Stromal cell of bone marrow (primary cell): ENCODE data around the gene DDX10.
"Not testable (repeated sequence)": the region's sequence is repeated elsewhere in the genome, so short reads cannot be mapped to it uniquely, and the experiment has no call there.

Experiments used
- DNase-seq: peaks from one replicate; pipeline ENCODE4 v3.0.0-alpha.2; 2012; ENCODE audit warnings: low read depth

DDX10 gene

DNA sequence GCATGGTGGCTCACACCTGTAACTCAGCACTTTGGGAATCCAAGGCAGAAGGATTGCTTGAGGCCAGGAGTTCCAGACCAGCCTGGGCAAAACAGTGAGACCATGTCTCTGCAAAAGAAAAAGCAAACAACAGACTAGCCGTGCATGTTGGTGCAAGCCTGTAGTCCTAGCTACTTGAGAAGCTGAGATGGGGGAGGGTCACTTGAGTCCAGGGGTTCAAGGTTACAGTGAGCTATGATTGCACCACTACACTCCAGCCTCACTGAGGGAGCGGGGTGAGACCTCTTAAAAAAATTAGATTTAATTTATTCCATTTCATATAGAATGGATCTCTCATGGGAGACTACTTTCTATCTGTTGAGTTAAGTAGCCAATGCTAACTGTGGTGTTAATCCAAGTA, 50.4 kb downstream of the DDX10 start:
- DNase-seq = no peak

DNA sequence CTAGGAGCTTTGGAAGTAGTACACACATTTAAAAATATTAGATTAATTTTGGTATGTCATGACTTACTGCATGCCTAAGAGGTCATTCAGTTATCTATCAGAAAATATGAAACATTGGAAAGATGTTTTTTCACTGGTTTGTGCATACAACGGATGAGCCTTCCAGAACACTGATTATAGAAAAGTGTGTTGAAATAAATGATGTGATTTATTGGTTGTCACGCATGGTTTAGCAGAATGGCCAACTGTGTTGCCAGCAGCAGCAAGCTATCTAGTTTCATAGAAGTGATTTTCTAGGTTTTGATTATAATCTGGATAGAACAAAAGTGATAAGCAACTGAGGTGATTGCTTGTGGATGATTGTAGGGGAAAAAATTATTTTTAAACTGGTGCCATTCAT, 53.6 kb downstream of the DDX10 start:
- no peak for DNase-seq

DNA sequence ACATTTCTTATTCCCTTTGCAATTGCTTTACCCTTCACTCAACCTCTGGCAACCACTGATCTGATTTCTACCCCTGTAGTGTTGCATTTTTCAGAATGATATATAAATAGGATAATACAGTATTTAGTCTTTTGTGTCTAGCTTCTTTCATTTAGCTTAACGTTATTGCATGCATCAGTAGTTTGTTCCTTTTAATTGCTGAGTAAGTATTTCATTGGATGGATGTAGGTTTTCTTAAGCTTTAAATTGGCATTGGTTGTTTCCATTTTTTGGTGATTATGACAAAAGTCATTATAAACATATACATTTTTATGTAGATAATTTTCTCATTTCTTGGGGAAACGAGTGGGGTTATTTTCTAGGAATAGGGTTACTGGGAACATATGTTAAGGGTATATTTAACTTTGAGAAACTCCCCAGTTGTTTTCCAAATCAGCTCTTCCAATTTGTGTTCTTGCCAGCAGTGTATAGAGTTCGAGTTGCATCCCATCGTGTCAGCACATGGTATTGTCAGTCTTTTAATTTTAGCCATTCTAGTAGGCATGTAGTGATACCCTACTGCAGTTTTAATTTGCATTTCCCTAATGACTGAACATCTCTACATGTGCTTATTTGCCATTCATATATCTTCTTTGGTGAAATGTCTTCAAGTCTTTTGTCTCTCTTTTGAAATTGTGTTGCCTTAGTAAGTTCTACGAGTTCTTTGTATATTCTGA, 60.3 kb downstream of the DDX10 start:
- DNase-seq = no peak

- no peak for DNase-seq
These were observed 61.4 kb downstream of the DDX10 start for GRCh38 chr11:108726077-108726800.

GRCh38 chr11:108727665-108728064, 62.8 kb downstream of the DDX10 start:
- DNase-seq = no peak

DNA sequence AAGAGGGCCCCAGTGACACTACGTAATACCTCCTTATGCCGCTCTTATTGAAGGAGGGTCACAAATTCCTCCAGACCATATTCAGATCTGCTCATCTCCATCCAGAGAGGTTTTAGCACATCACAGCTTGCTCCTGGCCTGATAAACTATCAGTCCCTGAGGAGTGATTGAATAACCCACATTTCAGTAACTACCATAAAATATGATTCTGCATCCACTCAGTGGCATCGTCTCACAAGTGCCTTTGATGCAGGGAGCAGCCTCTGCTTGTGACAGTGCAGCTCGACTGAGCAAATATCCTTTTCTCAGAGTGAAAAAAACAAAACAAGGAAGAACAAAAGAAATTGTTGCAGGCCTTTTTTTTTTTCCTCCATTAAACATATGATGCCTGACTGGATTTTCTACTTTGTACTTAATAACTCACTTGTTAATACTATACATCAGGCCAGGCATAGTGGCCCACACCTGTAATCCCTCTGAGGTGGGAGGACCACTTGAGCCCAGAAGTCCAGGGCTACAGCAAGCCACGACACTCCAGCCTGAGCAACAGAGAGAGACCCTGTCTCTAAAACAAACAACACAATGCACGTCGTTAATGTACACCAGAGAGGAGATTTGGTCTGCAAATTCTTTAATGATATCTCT, 64.5 kb downstream of the DDX10 start:
- DNase-seq = no peak

GRCh38 chr11:108732395-108732794, 67.5 kb downstream of the DDX10 start:
- DNase-seq = no peak

GRCh38 chr11:108733479-108734116, 68.7 kb downstream of the DDX10 start:
- DNase-seq = peak; percentile 44

- no peak for DNase-seq
These were observed 69.4 kb downstream of the DDX10 start for GRCh38 chr11:108734283-108734682.

- no peak for DNase-seq
These were observed 70.2 kb downstream of the DDX10 start for GRCh38 chr11:108734956-108735559.

DNA sequence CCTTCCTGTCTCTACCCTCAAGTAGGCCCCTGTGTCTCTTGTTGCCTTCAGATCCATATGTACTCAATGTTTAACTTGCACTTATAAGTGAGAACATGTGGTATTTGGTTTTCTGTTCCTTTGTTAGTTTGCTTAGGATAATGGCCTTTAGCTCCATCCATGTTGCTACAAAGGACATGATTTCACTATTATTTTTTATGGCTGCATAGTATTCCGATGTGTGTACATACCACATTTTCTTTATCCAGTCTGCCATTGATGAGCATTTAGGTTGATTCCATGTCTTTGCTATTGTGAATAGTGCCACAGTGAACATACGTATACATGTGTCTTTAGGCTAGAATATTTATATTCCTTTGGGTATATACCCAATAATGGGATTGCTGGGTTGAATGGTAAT, 75.3 kb downstream of the DDX10 start:
- DNase-seq = not testable (repeated sequence)

- DNase-seq = no peak
These were observed 79.0 kb downstream of the DDX10 start for GRCh38 chr11:108743851-108744250.

DNA sequence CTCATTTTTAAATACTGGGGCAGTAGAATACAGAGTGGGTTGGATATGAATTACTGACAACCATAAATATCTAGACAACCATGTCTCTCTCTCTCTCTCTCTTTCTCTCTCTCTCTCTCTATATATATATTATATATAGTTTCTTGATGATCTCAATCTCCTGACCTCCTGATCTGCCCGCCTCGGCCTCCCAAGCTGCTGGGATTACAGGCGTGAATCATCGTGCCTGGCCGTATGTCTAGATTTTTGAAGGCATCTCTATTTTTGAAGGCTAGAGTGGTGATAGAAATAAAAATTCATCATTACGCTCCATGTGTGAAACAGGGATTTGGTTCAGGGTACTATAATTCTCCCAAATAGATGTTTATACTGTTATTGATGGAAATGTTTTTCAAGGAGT, 84.1 kb downstream of the DDX10 start:
- DNase-seq = no peak

DNA sequence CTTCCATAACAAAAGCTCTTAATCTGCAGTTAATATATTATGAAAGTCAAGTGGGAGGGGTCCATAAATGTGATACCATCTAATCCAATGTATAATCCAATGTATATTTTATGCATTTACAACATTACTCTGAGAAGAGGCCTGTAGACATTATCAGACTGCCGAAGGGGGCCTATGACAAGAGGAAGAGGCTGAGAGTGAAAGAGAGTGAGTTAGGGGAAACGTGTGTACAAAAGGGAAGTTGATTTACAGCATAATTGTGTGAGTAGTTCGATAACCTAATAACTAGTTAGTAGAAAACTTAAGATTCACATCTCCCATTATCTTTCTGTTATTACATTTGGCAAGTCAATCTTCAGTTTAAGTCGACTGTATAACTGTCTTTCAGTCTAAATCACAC, 86.6 kb downstream of the DDX10 start:
- no peak for DNase-seq

DNA sequence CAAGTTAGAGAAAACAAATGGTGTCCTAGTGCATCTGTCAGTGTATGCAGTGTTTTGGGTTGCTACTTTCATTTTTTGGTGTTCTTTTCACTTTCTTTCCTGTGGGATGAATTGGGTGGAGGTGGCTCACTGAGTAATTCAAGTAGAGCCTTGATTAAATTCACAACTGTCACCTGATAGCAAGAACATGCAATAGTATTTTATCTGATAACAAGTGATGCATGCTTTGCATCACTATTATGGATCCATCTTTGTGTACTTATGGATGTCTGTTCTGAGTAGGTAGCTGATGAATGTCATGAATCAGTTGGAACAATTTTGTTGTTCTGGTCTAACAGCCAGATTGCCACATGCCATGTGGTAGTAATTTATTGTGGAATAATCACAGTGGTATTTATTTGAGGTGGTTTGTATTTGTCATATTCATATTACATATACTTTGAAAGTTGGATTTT, 87.5 kb downstream of the DDX10 start:
- no peak for DNase-seq

- DNase-seq = no peak
These were observed 90.2 kb downstream of the DDX10 start for GRCh38 chr11:108754901-108755625.

- no peak for DNase-seq
These were observed 92.8 kb downstream of the DDX10 start for GRCh38 chr11:108757630-108758029.

DNA sequence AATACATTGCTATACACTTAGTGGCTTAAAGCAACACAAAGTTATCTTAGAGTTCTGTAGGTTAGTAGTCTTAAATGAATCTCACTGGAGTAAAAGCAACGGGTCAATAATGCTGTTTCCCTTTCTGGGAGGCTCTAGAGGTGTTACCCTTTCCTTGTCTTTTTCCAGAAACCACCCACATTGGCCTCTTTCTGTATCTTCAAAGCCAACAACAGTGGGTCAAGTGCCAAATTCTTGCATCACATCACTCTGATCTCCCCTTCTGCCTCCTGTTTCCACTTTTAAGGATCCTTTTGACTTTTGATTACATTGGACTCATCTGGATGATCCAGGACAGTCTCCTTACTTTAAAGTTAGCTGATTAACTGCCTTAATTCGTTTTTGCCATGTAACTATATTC, 93.6 kb downstream of the DDX10 start:
- no peak for DNase-seq

GRCh38 chr11:108766596-108767173, 101.8 kb downstream of the DDX10 start:
- no peak for DNase-seq

- DNase-seq = no peak
These were observed 103.5 kb downstream of the DDX10 start for GRCh38 chr11:108768370-108768769.

DNA sequence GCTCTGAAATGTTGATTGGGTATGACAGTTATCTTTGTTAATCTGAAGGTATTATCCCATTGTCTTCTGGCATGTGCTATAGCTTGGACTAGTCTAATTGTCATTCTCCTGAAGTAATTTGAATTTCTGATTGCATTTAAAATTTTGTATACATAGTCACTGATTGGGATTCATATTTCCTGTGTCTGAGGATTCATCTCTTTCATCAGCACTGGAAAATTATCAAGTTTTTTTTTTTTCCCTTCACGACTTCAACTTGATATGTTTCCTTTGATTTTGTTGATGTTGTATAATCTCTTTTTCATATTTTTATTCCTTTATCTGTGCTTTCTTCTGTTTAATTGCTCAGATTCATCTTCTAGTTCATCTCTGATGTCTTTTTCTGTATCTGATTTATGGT, 104.1 kb downstream of the DDX10 start:
- DNase-seq = no peak
